Loucy (cell line): ENCODE measurements around the gene FANCM.

Experiments
- EZH2phosphoT487 ChIP-seq: fragments of 200-600 bp; IDR thresholded peaks from 2 replicates; pipeline ENCODE4 v1.6.1; 2018; ENCODE audit warnings: antibody characterized with exemption, mild to moderate bottlenecking, moderate library complexity, borderline replicate concordance
- TF ChIP-seq, protein P1 (sequence below): fragments of 200-600 bp; sonication (generic); conservative IDR thresholded peaks from 2 replicates; pipeline ENCODE4 v1.5.1; 2014; ENCODE audit warnings: mild to moderate bottlenecking, antibody characterized with exemption, low read length

DNA sequence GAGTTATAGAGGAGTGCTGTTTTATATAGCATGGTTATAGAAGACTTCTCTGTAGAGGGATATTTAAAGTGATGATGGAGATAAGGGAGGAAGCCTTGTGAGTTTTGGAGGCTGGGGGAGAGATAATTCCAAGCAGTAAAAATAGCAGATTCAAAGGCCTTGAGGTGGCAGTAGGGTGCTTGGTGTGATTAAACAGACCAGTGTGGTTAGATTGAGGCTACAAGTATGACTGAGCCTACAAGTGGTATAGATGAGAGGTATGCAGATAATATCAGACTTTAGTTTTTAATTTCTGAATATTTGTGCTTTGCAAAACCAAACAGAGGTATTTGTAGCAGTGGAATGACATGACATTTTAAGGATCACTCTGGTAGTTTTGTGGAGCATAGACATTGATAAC is 20.3 kb downstream of the FANCM start:
- TF ChIP-seq, protein P1, sequence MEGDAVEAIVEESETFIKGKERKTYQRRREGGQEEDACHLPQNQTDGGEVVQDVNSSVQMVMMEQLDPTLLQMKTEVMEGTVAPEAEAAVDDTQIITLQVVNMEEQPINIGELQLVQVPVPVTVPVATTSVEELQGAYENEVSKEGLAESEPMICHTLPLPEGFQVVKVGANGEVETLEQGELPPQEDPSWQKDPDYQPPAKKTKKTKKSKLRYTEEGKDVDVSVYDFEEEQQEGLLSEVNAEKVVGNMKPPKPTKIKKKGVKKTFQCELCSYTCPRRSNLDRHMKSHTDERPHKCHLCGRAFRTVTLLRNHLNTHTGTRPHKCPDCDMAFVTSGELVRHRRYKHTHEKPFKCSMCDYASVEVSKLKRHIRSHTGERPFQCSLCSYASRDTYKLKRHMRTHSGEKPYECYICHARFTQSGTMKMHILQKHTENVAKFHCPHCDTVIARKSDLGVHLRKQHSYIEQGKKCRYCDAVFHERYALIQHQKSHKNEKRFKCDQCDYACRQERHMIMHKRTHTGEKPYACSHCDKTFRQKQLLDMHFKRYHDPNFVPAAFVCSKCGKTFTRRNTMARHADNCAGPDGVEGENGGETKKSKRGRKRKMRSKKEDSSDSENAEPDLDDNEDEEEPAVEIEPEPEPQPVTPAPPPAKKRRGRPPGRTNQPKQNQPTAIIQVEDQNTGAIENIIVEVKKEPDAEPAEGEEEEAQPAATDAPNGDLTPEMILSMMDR = peak; percentile 31; the same call in 1 of the 2 replicates
- TF ChIP-seq EZH2phosphoT487 = no peak
